GM21717 (cell line): ENCODE measurements around the gene IL1RAPL2.
"Not testable (repeated sequence)": the region's sequence is repeated elsewhere in the genome, so short reads cannot be mapped to it uniquely, and the experiment has no call there.

Experiments
- ATAC-seq: cut with Tn5 transposase; IDR thresholded peaks from one replicate; pipeline ENCODE4 v1.9.1; 2021; ENCODE audit warnings: mild to moderate bottlenecking, moderate library complexity; ENCODE audit not compliant: unreplicated experiment

The IL1RAPL2 gene

DNA sequence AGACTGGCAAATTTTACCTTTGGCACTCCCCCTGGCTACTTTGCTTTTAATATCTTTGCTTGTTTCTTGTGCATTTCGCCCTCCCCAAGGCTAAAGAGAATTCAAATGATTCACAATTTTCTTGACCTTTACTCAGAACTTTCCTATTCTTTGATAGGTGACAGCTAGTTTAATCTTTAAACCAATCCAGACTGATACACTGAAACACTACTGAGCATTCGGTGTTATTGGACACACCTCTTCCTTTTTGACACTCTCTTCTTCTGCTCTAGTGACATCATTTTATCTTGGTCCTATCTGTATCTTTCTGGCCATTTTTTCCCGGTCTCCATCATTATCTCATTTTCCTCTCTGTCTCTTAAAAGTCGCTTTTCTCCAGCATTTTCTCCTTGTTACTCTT, 103.1 kb downstream of the IL1RAPL2 start:
- no peak for ATAC-seq

DNA sequence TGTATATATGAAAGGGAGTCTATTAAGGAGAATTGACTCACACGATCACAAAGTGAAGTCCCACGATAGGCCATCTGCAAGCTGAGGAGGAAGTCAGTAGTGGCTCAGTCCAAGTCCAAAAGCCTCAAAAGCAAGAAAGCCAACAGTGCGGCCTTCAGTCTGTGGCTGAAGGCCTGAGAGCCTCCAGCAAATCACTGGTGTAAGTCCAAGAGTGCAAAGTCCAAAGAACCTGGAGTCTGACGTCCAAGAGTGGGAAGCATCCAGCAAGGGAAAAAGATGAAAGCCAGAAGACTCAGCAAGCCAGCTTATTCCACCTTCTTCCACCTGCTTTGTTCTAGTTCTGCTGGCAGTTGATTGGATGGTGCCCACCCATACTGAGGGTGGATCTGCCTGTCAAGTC, 104.1 kb downstream of the IL1RAPL2 start:
- ATAC-seq, result no peak

DNA sequence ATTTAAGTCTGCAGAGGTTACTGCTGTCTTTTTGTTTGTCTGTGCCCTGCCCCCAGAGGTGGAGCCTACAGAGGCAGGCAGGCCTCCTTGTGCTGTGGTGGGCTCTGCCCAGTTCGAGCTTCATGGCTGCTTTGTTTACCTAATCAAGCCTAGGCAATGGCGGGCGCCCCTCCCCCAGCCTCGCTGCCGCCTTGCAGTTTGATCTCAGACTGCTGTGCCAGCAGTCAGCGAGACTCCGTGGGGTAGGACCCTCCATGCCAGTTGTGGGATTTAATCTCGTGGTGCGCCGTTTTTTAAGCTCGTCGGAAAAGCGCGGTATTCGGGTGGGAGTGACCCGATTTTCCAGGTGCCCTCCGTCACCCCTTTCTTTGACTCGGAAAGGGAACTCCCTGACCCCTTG, 111.5 kb downstream of the IL1RAPL2 start:
- ATAC-seq, result not testable (repeated sequence)

DNA sequence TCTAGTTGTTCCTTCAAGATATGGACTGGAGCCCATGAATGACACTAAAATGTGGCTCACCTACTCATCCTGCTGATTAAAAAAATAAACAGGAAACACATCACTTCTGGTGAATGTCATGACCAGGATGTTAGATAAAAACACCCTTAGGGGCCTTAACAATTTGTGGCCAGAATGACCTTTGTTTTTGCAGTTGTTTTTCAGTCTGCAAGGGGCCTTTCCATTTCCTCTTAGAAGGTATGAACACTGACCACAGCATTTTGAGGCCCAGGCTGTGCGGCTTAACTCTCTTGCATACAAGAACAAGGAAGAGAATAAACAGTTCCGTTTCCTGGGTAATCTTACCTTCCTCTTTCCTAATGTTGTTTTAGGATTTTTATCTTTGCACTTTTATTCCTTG, 113.2 kb downstream of the IL1RAPL2 start:
- ATAC-seq, result no peak

DNA sequence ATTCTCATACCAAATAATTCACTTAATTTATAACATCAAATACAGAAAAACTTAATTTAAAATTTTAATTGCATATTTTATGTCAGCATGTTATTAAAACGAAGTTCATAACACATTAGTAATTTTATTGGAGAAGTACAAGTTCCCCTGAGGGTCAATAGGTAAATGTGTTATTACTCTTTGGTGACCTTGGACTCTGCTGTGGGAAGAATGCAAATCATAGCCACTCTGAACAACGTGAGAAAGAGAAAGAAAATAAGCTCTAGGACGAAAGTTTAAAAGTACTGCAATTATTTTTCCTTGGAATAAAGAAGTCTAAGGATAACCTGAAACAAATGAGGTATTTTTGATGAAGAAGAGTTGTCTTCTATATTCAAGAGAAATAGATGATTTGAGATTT, 115.2 kb downstream of the IL1RAPL2 start:
- no peak for ATAC-seq

DNA sequence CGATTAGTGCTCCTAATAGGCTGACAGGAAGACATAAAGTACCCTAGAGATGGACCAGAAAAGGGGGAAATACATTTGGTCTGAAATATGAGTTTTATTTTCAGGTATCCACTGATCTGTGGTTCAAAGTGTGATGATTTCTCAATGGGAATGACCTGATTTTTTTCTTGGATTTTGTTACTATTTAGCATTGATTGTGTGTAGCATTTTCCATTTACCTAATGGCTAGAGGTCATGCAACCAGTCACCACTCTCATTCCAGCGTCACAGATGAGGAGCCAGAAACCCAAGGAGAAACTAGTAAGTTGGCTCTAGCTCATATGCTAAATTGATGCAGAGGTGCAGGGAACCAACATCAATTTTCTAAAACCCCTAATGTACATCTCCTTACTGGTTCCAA, 118.1 kb downstream of the IL1RAPL2 start:
- no peak for ATAC-seq

DNA sequence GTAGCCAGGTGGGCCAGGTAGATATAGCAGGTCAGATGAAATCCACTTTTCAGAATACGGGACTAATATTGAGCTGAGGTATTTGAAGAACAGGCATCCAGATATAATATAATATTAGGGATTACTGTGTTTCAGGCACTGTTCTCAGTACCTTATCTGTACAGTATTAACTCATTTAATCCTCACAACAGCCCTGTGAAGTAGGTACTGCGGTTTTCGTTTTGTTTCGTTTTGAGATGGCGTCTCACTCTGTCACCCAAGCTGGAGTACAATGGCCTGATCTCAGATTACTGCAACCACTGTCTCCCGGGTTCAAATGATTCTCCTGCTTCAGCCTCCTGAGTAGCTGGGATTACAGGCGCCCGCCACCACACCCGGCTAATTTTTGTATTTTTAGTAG, 129.6 kb downstream of the IL1RAPL2 start:
- peak; percentile 67 for ATAC-seq

DNA sequence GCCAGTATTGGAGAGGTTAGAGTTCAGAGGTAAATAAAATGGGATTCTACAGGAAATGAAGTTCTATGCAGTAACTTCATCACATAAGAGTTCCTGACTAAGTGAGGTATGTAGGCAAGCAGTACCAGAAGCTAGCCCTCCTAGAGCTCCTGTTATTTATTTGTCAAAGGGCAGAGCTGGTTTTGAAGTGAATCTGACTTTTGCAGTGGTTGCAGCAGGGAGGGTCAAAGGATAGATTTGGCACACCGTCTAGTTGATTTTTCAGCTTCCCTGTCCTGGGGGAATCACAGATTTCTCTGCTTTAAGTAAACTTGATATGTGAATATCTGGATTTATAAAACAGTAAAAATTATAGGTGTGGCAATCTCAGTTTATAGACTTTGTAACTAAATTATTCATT, 130.7 kb downstream of the IL1RAPL2 start:
- no peak for ATAC-seq

DNA sequence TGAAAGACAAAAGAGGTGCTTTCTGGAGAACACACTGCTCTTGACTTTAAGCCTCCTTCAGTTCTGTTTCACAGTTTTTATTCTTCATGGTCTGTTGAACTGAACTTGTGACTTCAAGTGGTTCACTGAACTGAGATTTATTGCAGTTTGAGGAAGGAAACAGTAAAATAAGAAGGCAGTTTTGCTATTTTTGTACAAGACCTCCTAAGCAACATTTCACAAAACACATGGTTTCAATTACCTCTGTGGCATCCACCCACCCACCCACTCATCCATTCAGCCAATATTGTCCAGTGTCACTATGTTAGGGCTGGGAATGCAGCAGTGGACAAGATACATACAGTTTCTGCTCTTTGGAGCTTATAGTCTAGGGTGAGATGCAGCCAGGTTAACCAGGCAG, 131.3 kb downstream of the IL1RAPL2 start:
- no peak for ATAC-seq

DNA sequence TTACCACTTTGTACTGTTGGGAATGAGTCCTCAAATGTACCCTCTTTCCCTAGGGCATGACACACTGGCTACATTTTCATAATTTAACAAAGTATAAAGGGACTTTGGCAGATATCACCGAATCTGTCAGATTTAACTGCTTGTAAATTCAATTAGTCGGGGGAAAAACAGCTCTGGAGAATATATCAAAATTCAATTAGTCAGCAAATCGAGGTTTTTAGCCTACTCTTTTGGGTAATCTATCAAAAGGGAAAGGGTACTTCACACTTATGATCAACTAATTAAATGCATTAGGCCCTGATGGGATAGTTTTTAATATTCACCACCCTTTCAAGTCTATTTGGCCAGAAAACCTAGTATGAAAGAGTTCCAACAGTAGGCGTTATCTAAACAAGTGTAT, 141.0 kb downstream of the IL1RAPL2 start:
- no peak for ATAC-seq

DNA sequence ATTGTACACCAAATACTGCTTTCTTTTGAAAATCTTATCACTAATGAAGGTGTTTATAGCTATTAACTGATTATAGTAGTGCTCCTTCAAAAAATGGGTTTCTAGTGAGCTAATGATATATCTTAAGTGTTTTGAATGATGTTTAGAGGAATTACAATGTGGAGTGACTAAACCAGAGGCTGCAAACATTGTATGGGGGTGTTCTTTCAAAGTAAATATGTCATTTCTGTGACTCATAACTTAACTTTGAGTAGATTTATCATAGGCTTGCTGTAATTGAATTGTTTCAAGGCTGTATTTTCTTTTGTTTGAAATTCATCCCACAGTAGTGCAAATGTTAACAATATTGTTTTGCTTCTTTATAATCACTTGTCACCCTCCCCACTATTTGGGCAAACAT, 141.6 kb downstream of the IL1RAPL2 start:
- ATAC-seq, result no peak

DNA sequence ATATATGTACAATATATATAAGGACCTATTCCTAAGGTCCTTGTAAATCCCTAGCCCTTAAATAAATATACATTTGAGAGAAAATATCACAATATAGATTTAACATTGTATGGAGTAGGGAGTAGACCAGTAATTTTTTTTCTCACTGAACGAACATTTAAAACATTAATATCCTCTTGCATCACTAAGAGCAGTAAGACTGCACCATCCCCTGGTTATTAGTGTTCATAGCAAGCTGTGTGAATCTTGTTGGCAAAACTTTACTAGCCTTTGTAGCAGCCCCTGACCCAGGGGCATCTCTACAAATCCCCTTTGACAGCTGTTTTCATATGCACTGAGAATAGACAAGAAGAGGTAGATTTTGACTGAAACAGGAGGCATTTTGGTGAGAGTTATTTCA, 146.5 kb downstream of the IL1RAPL2 start:
- no peak for ATAC-seq

DNA sequence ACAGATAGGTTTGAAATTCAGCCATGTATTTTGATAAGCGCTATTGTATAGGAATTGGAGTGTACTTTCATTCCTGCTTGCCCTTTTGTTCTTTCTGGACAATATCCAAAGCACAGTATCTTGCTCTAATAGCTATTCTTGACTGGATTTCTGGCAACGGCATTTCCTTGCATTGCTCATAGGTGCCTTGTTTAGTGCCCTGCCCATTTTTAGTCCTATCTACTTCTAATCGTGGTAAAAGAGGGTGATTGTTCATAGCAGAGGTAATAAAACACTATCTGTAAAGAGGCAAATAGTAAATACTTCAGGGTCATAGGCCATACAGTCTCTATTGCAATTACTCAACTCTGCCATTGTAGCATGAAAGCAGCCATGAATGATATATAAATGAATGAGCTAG, 155.9 kb downstream of the IL1RAPL2 start:
- no peak for ATAC-seq

DNA sequence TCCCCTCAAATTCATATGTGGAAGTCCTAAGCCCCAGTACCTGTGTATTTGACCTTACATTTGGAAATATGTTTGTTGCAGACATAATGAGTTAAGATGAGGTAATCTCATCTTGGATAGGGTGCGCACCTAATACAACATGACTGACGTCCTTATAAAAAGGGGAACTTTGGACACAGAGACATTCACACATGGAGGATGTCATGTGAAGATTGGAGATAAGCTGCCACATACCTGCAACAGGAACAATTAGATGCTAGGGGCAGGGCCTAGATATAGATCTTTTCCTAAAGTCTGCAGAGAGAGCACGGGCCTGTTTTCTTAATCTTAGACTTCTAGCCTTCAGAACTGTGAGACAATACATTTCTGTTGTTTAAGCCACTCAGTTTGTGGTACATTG, 162.5 kb downstream of the IL1RAPL2 start:
- ATAC-seq, result no peak

DNA sequence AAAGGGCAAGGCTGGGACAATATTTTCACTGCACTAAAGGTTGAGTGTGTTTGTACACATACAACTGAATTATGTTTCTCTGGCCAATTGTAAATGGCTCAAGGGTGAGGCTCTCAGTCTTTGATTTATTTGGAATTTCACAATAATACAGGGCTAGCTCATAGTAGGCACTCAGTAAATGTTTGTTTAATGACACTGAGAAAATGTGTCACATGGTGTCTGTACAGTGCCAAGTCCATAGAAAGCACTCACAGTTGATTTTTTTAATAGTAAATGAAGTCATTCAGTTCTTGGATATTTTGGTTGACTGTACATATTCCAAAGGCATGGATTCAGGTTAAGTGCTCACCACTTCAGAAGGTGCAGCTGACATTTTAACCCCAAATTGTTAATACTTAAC, 176.4 kb downstream of the IL1RAPL2 start:
- no peak for ATAC-seq

DNA sequence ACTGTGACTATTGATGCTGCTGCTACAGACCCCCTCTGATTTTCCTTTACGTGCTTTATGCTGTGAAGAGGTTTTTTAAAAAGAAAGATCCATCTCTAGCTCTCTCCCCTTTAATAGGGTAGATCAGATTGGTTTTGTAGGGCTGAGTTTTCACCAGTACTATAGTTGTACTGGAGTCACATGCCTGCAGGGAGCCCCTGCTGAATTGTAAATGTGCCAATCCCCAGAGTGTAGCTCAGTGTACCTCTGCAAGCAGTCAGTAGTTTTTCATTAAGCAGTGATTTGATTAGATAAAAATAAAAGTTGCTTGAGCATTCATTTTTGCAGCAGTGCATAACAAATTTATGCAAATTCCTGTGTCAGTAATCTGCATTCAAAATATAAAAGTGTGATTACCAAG, 179.2 kb downstream of the IL1RAPL2 start:
- ATAC-seq, result no peak

DNA sequence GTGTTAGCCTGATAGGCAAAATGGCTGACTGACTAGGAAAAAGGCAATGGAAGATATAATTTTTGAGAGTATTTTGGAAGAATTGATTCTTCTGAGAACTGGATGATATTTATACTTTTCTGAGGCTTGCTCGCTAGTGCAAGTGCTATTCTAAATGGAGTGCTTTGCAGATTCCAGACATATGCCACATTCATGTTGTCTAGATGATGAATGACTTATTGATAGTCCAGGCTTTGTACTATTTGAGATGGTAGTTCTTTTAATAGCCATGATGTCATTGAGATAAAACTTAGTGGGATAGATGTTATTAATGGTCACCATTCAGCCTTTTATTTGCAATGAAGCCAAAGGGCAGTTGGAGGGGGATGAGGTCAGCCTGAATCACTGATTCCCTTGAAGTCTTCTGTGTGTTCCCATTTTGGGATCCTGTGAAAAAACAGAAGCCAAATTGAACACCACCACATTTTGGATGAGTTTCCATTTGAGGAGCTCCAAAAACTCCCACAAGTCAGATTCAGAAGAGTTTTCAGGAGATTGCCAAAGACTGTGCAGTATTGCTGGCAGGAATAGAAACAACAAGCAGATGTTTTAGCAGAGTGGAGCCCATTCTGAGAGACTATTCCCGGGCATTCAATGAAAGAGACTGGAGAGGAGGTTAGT, 184.1 kb downstream of the IL1RAPL2 start:
- no peak for ATAC-seq

DNA sequence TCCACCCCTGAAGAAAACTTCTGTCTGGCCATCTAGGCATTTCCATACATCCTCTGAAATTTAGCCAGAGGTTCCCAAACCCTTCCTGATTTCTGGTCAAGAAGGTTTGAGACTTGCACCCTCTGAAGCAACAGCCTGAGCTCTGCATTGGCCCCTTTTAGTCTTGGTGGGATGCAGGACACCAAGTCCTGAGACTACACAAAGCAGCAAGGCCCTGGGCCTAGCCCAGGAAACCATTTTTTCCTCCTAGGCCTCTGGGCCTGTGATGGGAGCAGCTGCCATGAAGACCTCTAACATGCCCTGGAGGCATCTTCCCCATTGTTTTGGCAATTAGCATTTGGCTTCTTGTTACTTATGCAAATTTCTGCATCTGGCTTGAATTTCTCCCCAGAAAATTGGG, 196.6 kb downstream of the IL1RAPL2 start:
- ATAC-seq, result no peak

DNA sequence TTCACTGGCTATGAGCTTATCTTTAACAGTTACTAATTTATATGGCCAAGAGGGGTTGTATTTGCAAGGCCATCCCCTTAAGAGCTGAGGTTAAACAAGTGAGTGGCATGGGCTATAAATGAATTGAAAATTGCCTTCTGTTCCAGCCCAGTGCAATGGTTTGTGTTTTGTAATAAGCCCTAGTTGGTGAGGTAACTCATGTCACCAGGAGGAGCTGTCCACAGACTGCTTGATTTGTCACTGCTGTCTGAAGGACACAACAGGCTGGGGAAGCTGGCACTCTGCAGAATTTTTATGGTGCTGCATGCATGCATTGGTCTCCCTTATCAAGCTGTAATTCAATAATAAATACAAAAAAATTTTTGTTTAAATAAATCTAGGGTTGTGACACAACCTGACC, 223.8 kb downstream of the IL1RAPL2 start:
- ATAC-seq, result no peak

DNA sequence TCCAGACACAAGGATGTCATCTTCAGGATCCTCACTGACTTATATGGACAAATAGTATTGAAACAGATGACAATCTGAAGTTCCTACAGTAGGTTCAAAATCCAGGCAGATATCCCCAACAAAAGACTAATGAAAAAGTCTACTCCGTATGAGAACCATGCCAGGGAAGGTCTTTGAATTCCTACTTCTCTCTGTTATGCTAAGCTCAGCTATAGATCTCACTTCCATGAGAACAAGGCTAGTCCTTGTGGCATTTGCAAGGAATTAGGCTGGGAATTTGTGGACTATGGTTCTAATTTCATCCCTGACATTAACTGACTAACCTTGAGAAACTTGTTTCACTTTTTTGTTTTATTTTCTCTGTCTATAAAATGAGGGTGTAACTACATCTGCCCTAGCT, 229.8 kb downstream of the IL1RAPL2 start:
- no peak for ATAC-seq

DNA sequence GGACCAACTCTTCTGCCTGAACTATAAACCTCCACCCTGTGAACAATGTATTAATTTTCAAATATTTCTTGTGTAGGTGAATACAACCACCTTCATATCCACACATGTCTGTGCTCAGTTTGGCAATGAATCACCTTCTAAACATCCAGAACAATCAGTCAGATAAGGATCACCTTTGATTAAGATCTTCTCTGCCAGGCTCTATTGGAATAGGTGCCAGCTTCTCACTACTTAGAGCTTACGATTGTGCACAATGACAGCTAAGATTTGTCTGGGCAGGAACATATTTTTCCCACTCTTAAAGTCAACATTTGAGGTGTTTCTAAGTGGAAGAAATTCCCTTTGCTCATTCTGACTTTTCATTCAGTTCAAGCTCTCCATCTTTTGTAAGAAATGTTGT, 237.2 kb downstream of the IL1RAPL2 start:
- no peak for ATAC-seq

DNA sequence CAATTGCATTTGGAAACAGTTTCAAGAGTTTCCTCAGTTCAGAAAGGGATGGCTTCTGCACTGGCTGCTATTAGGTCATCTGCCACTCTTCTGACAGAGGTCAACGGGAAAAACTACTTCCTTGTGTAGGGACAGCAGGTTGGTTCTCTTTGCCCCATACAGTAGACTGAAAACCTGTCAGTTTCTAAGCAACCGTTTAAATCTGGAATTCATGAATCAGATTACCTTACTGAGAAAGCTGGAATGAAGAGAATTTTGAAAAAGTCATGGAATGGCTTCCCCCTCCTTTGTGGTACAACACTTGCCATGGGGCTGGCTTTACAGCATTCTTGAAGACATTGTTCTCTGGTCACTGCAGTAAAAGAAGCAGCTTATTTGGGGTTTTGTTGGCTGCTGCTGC, 240.3 kb downstream of the IL1RAPL2 start:
- no peak for ATAC-seq

DNA sequence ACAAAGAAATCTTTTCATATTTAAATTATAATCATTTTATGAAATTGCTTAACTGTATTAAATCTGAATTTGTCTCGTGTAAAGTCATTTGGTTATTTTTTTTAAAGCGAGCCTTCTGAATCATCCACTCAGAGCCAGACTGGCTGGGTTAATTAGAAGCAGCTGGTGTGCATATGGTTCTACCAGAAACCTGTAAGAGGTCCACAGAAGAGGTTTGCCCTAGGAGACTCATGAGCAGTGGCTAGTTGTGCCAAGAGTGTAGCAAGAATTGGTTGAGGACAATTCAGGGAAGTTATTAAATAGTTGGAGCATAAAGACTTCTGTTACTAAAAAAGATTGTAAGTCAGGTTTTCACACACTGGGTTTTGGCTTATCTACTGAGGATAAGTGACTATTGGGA, 267.4 kb downstream of the IL1RAPL2 start:
- ATAC-seq, result no peak

DNA sequence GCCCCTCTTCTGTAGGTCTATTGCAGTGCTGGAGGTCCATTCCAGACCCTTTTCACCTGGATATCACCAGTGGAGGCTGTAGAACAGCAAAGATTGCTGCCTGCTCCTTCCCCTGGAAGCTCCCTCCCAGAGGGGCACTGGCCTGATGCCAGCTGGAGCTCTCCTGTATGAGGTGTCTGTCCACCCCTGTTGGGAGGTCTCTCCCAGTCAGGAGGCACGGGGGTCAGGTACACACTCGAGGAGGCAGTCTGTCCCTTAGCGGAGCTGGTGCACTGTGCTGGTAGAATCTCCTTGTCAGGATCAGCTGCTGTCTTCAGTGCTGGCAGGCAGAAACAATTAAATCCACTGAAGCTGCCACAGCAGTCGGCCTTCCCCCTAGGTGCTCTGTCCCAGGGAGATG, 276.6 kb downstream of the IL1RAPL2 start:
- no peak for ATAC-seq
